Activated naive CD8-positive, alpha-beta T cell treated with anti-CD3 and anti-CD28 coated beads, Interleukin-2, amount 50 U/mL, for 24 hours (primary cell): ENCODE results near the gene UMOD.
A peak's percentile ranks its signal among the peaks of the same experiment; 100 is the strongest.

Source experiments
- ATAC-seq: fragments of 150-1000 bp; cut with Tn5 transposase; one replicate; pipeline ENCODE4 v1.10.0; 2021
- DNase-seq: peaks from one replicate; pipeline ENCODE4 v3.0.0; 2021
- H3K27ac Mint-ChIP-seq: one replicate; pipeline ENCODE4 v1.8.0; 2021; ENCODE audit warnings: mild to moderate bottlenecking, mixed read lengths
- H3K27me3 Mint-ChIP-seq: one replicate; pipeline ENCODE4 v1.8.0; 2021; ENCODE audit warnings: mixed read lengths
- H3K36me3 Mint-ChIP-seq: one replicate; pipeline ENCODE4 v1.8.0; 2021; ENCODE audit warnings: low read depth, mixed read lengths
- H3K4me1 Mint-ChIP-seq: one replicate; pipeline ENCODE4 v1.8.0; 2021; ENCODE audit warnings: mixed read lengths
- H3K4me3 Mint-ChIP-seq: one replicate; pipeline ENCODE4 v1.8.0; 2021; ENCODE audit warnings: mild to moderate bottlenecking, moderate library complexity, mixed read lengths
- H3K9me3 Mint-ChIP-seq: one replicate; pipeline ENCODE4 v1.8.0; 2021; ENCODE audit warnings: mixed read lengths

Gene UMOD

GRCh38 chr16:20383106-20384029 lies 30.9 kb upstream of the UMOD start:
- ATAC-seq, result peak; percentile 61
- H3K27ac Mint-ChIP-seq, result no peak overlapping the region
- H3K9me3 Mint-ChIP-seq, result no peaks in the 10 kb centered on the region
- no peaks in the 10 kb centered on the region for H3K4me1 Mint-ChIP-seq
- peak; percentile 44 for DNase-seq
- no peaks in the 10 kb centered on the region for H3K36me3 Mint-ChIP-seq
- peaks cover 19% of the 10 kb centered on the region for H3K27me3 Mint-ChIP-seq
- no peak overlapping the region for H3K4me3 Mint-ChIP-seq

- ATAC-seq (no peak), DNase-seq (no peak)
- H3K27ac Mint-ChIP-seq, result no peak overlapping the region
- H3K27me3 Mint-ChIP-seq, result peaks cover 19% of the 10 kb centered on the region
- no peak overlapping the region for H3K4me3 Mint-ChIP-seq
- no peaks in the 10 kb centered on the region for H3K9me3 Mint-ChIP-seq
- no peaks in the 10 kb centered on the region for H3K4me1 Mint-ChIP-seq
- H3K36me3 Mint-ChIP-seq, result no peaks in the 10 kb centered on the region
Observed at GRCh38 chr16:20382202-20382948, 29.9 kb upstream of the UMOD start.

GRCh38 chr16:20380782-20381181 lies 28.3 kb upstream of the UMOD start:
- Mint-ChIP-seq H3K27ac (no peak overlapping the region), H3K36me3 (no peaks in the 10 kb centered on the region), H3K4me1 (no peaks in the 10 kb centered on the region), H3K27me3 (peaks cover 10% of the 10 kb centered on the region), H3K9me3 (no peaks in the 10 kb centered on the region), H3K4me3 (no peak overlapping the region)
- ATAC-seq, result no peak
- DNase-seq, result no peak

DNA sequence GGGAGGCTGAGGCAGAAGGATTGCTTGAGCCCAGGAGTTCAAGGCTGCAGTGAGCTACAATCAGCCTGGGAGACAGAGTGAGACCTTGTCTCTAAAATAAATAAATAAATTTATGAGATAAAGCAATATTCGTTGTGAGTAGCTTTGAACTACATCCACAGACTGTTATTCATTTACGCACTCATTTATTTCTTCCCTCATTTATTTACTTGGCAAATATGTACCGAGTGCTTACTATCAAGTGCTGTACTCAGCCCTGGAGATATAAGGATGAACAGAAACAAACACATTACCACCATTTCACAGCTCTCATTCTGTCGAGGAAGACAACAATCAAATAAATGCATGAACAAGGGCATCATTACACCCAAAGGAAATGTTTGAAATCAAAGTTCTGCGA lies 24.7 kb upstream of the UMOD start:
- Mint-ChIP-seq H3K4me1 (no peaks in the 10 kb centered on the region), H3K27me3 (peaks cover 9% of the 10 kb centered on the region), H3K9me3 (no peaks in the 10 kb centered on the region), H3K27ac (no peak overlapping the region), H3K36me3 (no peaks in the 10 kb centered on the region), H3K4me3 (no peak overlapping the region)
- no peak for ATAC-seq
- DNase-seq, result no peak

DNA sequence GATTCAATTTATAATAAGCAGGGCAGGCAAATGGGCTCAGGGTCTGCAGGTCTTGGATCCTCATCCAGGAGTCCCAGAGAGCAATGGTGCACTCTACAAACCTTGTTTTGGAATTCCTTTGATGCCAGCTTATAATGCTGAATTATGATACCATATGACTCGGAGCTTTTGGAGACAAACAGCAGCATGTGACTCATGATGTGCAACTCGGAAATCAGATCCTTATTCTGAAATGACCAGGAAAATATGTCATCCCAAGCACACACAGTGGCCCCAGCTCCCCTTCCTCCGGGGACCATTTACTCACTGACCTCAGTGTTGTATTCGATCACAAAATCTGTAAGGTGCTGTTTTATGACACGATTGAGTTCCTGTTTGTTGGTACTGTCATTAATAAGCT lies 20.2 kb upstream of the UMOD start:
- no peak overlapping the region for H3K4me3 Mint-ChIP-seq
- H3K27ac Mint-ChIP-seq, result no peak overlapping the region
- ATAC-seq (no peak), DNase-seq (no peak)
- no peaks in the 10 kb centered on the region for H3K4me1 Mint-ChIP-seq
- no peaks in the 10 kb centered on the region for H3K36me3 Mint-ChIP-seq
- peaks cover 12% of the 10 kb centered on the region for H3K27me3 Mint-ChIP-seq
- no peaks in the 10 kb centered on the region for H3K9me3 Mint-ChIP-seq

- Mint-ChIP-seq H3K27me3 (peaks cover 10% of the 10 kb centered on the region), H3K9me3 (no peaks in the 10 kb centered on the region), H3K4me1 (no peaks in the 10 kb centered on the region), H3K27ac (no peak overlapping the region), H3K36me3 (no peaks in the 10 kb centered on the region), H3K4me3 (no peak overlapping the region)
- no peak for DNase-seq
- ATAC-seq, result no peak
Observed at GRCh38 chr16:20369452-20370054, 17.0 kb upstream of the UMOD start.

GRCh38 chr16:20364051-20364450 lies 11.5 kb upstream of the UMOD start:
- Mint-ChIP-seq H3K27ac (no peak overlapping the region), H3K4me1 (no peaks in the 10 kb centered on the region), H3K27me3 (peaks cover 2% of the 10 kb centered on the region), H3K9me3 (no peaks in the 10 kb centered on the region), H3K36me3 (no peaks in the 10 kb centered on the region), H3K4me3 (no peak overlapping the region)
- ATAC-seq, result no peak
- no peak for DNase-seq

- no peaks in the 10 kb centered on the region for H3K36me3 Mint-ChIP-seq
- H3K27ac Mint-ChIP-seq, result no peak overlapping the region
- H3K9me3 Mint-ChIP-seq, result no peaks in the 10 kb centered on the region
- no peaks in the 10 kb centered on the region for H3K4me1 Mint-ChIP-seq
- ATAC-seq (no peak), DNase-seq (no peak)
- H3K4me3 Mint-ChIP-seq, result no peak overlapping the region
- peaks cover 2% of the 10 kb centered on the region for H3K27me3 Mint-ChIP-seq
Observed at GRCh38 chr16:20363191-20363590, 10.7 kb upstream of the UMOD start.

DNA sequence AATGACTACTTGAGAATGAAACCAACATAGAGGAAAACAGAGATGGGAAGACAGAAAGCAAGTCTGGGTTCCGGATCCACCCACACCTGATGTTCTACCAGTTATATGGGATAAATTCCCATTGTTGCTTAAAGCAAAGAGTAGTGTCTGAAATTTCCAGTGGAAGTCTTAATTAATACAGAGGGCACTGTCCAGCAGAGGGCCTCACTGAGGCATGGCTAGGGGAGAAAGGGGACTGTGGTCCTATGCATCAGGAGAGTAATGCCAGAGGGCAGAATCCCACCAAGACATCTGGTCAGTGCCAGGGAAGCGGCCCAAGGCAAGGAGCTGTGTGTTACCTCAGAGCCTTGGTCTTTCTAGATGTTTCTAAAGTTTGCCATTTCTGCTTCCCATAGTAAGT lies 7.5 kb upstream of the UMOD start:
- Mint-ChIP-seq H3K36me3 (no peaks in the 10 kb centered on the region), H3K27ac (no peak overlapping the region), H3K9me3 (no peaks in the 10 kb centered on the region), H3K27me3 (peaks cover 12% of the 10 kb centered on the region), H3K4me1 (no peaks in the 10 kb centered on the region), H3K4me3 (no peak overlapping the region)
- DNase-seq (no peak), ATAC-seq (no peak)

DNA sequence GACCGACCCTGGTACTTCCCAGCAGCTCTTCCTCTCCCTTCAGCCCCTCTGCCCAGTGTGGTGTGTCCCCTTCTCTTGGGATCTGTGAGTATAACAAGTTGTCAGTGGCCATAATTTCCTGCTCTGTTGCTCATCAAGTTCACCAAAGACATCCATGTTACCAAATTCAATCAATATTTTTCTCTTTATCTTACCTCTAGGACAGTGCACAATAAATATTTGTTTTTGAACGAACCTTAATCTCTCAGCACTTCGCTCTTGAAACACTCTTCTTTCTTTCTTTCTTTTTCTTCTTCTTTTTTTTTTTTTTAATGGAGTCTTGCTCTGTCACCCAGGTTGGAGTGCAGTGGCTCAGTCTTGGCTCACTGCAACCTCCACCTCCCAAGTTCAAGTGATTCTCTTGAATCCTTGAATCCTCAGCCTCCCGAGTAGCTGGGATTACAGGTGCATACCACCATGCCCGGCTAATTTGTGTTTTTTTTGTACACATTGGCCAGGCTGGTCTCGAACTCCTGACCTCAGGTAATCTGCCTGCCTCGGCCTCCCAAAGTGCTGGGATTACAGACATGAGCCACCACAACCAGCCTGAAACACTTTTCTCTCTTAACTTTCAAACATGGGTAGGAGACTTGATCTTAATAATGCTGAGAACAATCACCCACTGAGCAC lies 2.7 kb upstream of the UMOD start:
- Mint-ChIP-seq H3K36me3 (no peaks in the 10 kb centered on the region), H3K4me3 (no peak overlapping the region), H3K27me3 (peaks cover 10% of the 10 kb centered on the region), H3K4me1 (no peaks in the 10 kb centered on the region), H3K9me3 (no peaks in the 10 kb centered on the region), H3K27ac (no peak overlapping the region)
- DNase-seq (no peak), ATAC-seq (no peak)

DNA sequence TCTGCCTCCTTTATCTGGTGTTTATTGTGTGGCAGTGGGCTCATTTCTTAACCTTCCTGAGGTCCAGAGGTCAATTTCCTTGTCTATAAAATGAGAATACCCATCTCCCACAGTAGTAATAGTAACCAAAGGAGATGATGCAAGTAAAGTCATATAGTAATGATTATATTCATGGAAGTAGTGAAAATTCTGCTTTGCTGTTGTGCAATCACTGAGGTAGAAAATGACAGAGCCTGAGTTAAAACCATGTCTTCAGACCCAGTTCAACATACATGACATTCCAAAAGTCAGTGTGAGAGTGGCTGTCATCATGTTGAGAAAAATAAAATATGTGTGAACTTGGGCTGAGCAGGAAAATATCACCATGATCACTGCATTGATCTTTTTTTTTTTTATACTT lies 864 bp upstream of the UMOD start:
- no peak overlapping the region for H3K4me3 Mint-ChIP-seq
- DNase-seq (no peak), ATAC-seq (no peak)
- no peaks in the 10 kb centered on the region for H3K4me1 Mint-ChIP-seq
- H3K36me3 Mint-ChIP-seq, result no peaks in the 10 kb centered on the region
- no peak overlapping the region for H3K27ac Mint-ChIP-seq
- H3K9me3 Mint-ChIP-seq, result no peaks in the 10 kb centered on the region
- H3K27me3 Mint-ChIP-seq, result peaks cover 10% of the 10 kb centered on the region

DNA sequence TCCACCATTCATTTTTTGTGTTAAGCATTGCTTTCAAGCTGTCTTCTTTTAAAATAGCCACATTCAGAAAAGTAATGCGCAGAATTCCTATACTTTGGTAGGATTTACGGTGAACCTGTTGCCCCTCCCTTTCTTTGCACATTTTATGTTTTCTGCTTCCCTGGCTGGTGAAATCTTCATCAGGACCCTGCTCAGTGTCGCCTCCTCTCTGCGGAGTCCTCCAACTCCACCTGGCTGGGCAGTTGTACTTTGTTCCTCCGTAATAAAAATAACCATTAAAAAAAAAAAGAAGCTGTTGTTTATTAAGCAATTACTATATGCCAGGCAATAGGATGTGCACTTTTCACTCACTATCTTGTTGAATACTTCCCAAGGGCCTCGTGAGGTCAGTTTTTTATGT lies 2.9 kb downstream of the UMOD start:
- Mint-ChIP-seq H3K4me1 (no peaks in the 10 kb centered on the region), H3K27ac (no peak overlapping the region), H3K9me3 (no peaks in the 10 kb centered on the region), H3K36me3 (no peaks in the 10 kb centered on the region), H3K4me3 (no peak overlapping the region), H3K27me3 (no peaks in the 10 kb centered on the region)
- no peak for DNase-seq
- no peak for ATAC-seq

- no peaks in the 10 kb centered on the region for H3K36me3 Mint-ChIP-seq
- H3K9me3 Mint-ChIP-seq, result no peaks in the 10 kb centered on the region
- DNase-seq (no peak), ATAC-seq (no peak)
- H3K27ac Mint-ChIP-seq, result no peak overlapping the region
- H3K27me3 Mint-ChIP-seq, result no peaks in the 10 kb centered on the region
- H3K4me1 Mint-ChIP-seq, result no peaks in the 10 kb centered on the region
- no peak overlapping the region for H3K4me3 Mint-ChIP-seq
Observed at GRCh38 chr16:20348365-20349185, 3.9 kb downstream of the UMOD start.
